Left ventricle myocardium inferior (tissue), 1 donor: ENCODE data around the gene ADAMTS14. TPM values are rescaled to one million over a fixed set of nuclear protein-coding genes. Genes with fewer than 3 reads are reported as not detected.

Source experiments
- DNase-seq: peaks from one replicate; pipeline ENCODE4 v3.0.0-alpha.2; 2020
- H3K27ac ChIP-seq: fragments of 200-600 bp; replicated peaks from 2 replicates; pipeline ENCODE4 v1.8.0; 2021
- H3K27me3 ChIP-seq: fragments of 200-600 bp; 2 replicates; pipeline ENCODE4 v1.8.0; 2021; ENCODE audit warnings: low read depth
- H3K36me3 ChIP-seq: fragments of 200-600 bp; 2 replicates; pipeline ENCODE4 v1.8.0; 2021
- H3K4me1 ChIP-seq: fragments of 200-600 bp; 2 replicates; pipeline ENCODE4 v1.8.0; 2021
- H3K4me3 ChIP-seq: fragments of 200-600 bp; 2 replicates; pipeline ENCODE4 v1.8.0; 2021; ENCODE audit warnings: mild to moderate bottlenecking, moderate library complexity
- H3K9me3 ChIP-seq: fragments of 200-600 bp; replicated peaks from 2 replicates; pipeline ENCODE4 v1.8.0; 2021
- intact Hi-C: fragments of 100-400 bp; cut with micrococcal nuclease; formaldehyde crosslinking; loops from one replicate; pipeline ENCODE4 v1.11.0; 2022
- total RNA-seq: library from RNA; stranded (reverse); fragmentation: NEBNext Ultra II Directional; extraction: Animal tissue kit (Norgen Biotek cat#: 25700); gene quantifications from one replicate; pipeline ENCODE4 v1.2.1, GENCODE V29; 2021
- TF ChIP-seq, protein P1 (sequence below): fragments of 200-600 bp; IDR thresholded peaks from 2 replicates; pipeline ENCODE4 v1.8.0; 2021; ENCODE audit warnings: antibody characterized with exemption, mild to moderate bottlenecking, borderline replicate concordance
- donor health status: DM: no; HTN: yes; CAD: no; lungs with severe emphysema.

ADAMTS14 gene
- total RNA-seq, 1 donor from 2014 or later = 0.47 TPM

DNA sequence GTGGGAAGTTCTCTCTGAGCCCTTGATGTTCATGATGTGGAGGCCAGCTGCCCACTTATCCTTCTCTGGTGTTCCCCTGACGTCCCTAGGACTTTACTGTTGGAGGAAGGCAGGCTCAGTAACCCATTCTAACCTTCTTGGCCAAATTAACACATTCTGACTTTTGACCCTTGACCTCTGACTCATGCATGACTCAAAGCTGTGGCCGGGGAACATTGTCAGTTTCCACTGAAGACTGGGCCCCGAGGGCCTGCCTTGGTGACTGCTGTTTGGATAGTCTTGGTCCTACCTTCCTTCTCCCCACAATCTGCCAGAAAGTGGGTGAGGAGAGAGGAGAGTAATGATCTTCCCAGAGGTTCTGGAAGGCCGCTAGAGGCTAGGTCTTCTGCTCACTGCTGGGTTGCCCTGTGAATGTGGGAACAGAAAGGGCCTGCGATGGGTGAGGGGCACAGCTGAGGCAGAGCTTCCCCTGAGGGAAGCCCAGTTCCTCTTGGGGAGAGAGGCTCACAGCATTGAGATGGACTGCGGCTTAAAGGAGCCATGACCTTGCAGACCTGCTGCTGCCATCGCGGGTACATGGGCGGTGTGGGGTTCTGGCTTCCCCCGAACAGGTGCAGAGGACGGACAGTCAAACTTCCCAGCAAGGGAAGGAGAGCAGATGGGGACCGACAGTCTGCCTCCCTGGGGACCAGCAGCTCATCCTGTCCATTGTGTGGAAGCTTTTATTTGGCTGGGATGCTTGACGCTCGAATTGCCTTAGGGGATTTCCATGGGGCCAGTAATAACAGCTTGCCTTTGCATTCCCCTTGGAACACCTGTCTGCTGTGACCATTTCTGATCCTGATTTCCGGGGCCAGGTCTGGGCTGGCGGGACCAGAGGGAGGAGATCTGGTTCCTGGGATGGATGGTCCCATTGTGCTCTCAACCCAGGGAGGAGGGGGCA lies 43.8 kb downstream of the ADAMTS14 start:
- H3K27me3 ChIP-seq = no peaks in the 10 kb centered on the region

DNA sequence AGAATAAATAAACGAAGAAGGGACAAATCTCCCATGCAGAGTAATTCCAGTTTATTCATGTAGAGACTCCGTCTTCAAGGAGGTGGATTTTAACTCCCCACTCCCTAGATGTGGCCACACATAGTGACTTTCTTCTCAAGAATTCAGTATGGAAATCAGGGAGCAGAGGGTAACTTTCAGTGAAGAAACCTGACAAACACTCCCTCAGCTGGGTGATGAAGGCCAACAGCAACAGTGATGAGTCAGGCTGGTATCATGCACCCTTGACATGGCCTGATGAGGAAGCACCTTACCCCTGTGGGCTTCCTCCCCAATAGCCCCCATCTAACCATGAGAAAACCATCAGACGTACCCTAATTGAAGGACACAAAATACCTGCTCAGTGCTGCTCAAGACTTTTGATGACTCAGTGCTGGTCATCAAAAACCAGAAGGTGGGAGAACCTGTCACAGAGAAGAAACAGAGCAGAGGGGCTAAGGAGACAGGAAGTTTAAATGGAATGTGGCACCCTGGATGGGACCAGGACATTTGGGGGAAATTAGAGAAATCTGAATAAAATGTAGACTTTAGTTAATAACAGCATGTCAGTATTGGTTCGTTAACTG lies 50.6 kb downstream of the ADAMTS14 start:
- TF ChIP-seq, protein P1, sequence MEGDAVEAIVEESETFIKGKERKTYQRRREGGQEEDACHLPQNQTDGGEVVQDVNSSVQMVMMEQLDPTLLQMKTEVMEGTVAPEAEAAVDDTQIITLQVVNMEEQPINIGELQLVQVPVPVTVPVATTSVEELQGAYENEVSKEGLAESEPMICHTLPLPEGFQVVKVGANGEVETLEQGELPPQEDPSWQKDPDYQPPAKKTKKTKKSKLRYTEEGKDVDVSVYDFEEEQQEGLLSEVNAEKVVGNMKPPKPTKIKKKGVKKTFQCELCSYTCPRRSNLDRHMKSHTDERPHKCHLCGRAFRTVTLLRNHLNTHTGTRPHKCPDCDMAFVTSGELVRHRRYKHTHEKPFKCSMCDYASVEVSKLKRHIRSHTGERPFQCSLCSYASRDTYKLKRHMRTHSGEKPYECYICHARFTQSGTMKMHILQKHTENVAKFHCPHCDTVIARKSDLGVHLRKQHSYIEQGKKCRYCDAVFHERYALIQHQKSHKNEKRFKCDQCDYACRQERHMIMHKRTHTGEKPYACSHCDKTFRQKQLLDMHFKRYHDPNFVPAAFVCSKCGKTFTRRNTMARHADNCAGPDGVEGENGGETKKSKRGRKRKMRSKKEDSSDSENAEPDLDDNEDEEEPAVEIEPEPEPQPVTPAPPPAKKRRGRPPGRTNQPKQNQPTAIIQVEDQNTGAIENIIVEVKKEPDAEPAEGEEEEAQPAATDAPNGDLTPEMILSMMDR = no peak
- intact Hi-C loops = no loop called here

More for the DNA sequence above, 43.8 kb downstream of the ADAMTS14 start:
- no peak for DNase-seq
- Histone ChIP-seq H3K36me3 (no peaks in the 10 kb centered on the region), H3K4me3 (no peak overlapping the region), H3K9me3 (no peaks in the 10 kb centered on the region), H3K4me1 (peaks cover 16% of the 10 kb centered on the region), H3K27ac (no peak overlapping the region)
- intact Hi-C loops = no loop called here
- TF ChIP-seq, protein P1 = no peak

DNA sequence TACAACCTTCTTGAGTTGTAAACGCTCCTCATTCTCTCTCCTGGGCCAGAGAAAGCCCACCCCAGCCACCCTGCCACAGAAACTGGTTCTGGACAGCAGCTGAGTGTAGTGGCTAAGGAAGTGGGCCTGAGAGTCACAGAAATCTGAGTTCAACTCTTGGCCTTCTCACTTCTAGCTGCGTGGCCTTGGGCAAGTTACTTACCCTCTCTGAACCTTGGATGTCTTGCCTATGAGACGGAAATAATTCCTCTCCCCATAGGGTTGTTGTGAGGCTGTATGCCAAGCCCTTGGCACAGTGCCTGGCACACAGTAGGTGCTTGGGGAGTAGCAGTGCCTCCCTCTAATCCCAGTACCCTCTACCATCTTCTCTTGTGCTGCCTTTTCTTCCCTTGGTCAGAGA lies 51.5 kb downstream of the ADAMTS14 start:
- H3K4me1 ChIP-seq = peaks cover 7% of the 10 kb centered on the region
- TF ChIP-seq, protein P1 = no peak
- H3K27me3 ChIP-seq = no peaks in the 10 kb centered on the region
- intact Hi-C loops = no loop called here
- no peak overlapping the region for H3K4me3 ChIP-seq
- DNase-seq = no peak
- no peak overlapping the region for H3K27ac ChIP-seq
- no peaks in the 10 kb centered on the region for H3K36me3 ChIP-seq
- no peaks in the 10 kb centered on the region for H3K9me3 ChIP-seq

More for the DNA sequence above, 50.6 kb downstream of the ADAMTS14 start:
- H3K27me3 ChIP-seq = no peaks in the 10 kb centered on the region
- DNase-seq = no peak
- no peak overlapping the region for H3K27ac ChIP-seq
- no peaks in the 10 kb centered on the region for H3K9me3 ChIP-seq
- H3K36me3 ChIP-seq = no peaks in the 10 kb centered on the region
- H3K4me3 ChIP-seq = no peak overlapping the region
- peaks cover 3% of the 10 kb centered on the region for H3K4me1 ChIP-seq

DNA sequence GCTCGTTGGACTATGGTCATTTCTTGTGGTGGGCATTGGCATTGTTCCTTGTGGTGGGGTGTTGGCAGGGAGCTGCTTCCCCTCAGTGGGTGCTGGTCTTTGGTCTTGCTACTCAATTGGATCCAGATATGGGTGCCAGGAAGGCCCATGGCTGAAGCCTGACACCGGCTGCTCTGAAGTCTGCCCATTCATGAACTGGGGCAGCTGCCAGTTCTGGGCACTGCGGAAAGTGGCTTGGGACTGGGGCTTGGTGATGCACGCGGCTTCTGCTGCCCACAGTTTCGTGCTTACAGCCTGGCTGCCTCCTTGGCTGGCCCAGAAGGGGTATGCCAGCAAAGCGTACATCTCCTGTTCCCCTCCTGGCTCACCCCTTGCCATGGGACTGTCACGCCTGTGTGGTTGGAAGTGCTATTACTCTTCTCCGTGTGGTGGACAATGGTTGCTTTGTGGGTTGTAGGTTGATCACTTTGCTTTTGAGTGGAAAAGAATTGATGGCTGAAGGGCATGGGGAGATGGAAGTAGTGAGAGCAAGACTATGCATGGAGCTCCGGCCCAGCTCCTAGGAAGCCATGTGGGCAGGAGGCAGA lies 54.7 kb downstream of the ADAMTS14 start:
- Histone ChIP-seq H3K9me3 (no peaks in the 10 kb centered on the region), H3K27ac (no peak overlapping the region), H3K4me1 (peaks cover 13% of the 10 kb centered on the region), H3K4me3 (no peak overlapping the region), H3K36me3 (no peaks in the 10 kb centered on the region), H3K27me3 (no peaks in the 10 kb centered on the region)
- intact Hi-C loops = no loop called here
- TF ChIP-seq, protein P1 = no peak
- no peak for DNase-seq

DNA sequence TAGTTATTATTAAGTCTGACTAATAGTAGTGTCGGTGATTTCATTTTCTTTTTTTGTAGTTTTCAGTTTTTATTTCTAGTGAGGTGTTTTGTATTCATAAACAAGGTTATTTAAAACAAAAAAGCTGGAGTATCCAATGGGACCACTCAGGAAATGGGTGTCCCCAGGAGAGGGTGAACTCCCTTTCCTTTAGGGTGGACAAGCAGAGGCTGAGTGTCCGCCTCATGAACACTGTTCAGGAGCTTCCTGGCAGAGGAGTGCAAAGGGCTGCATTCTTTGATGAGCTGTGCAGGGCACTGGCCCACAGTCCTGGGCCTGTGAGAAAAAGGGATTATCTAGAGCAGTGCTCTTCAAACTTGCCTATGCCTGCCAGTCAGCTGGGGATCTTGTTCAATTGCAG lies 56.0 kb downstream of the ADAMTS14 start:
- Histone ChIP-seq H3K36me3 (no peaks in the 10 kb centered on the region), H3K4me3 (no peak overlapping the region), H3K9me3 (no peaks in the 10 kb centered on the region), H3K27me3 (no peaks in the 10 kb centered on the region), H3K27ac (peak overlapping the region; percentile 41), H3K4me1 (peaks cover 13% of the 10 kb centered on the region)
- DNase-seq = no peak
- intact Hi-C loops = no loop called here
- TF ChIP-seq, protein P1 = no peak
